Stomach (tissue), 9 donors: Measurements from ENCODE around the gene EFCAB14. TPM values are rescaled to one million over a fixed set of nuclear protein-coding genes. Genes with fewer than 3 reads are reported as not detected.

Source experiments
- DNase-seq, 2 donors: peaks; one replicate each; pipeline versions ENCODE4 v3.0.0 to v3.0.0-alpha.2; 2013 to 2019
- H3K27ac ChIP-seq, 5 donors: fragments of 200-600 bp in 4 of 5; sonication (generic) in 4 of 5; one replicate each; pipeline ENCODE4 v1.5.1; 2013 to 2019; ENCODE audit warnings: mild to moderate bottlenecking in 1 of 5, moderate library complexity in 1 of 5
- H3K27me3 ChIP-seq, 3 donors: fragments of 200-600 bp; sonication (generic); one replicate each; pipeline ENCODE4 v1.5.1; 2017 to 2019; ENCODE audit warnings: mixed run types in 1 of 3
- H3K36me3 ChIP-seq, 4 donors: fragments of 200-600 bp; sonication (generic); 1 replicate in 3 of 4; 2 replicates in 1 of 4; pipeline ENCODE4 v1.5.1; 2016 to 2019
- H3K4me1 ChIP-seq, 4 donors: fragments of 200-600 bp; sonication (generic); one replicate each; pipeline ENCODE4 v1.5.1; 2016 to 2019
- H3K4me3 ChIP-seq, 4 donors: fragments of 200-600 bp; sonication (generic) in 3 of 4; one replicate each; pipeline ENCODE4 v1.5.1; 2016 to 2019; ENCODE audit warnings: mild to moderate bottlenecking in 1 of 4
- H3K9me3 ChIP-seq, 4 donors: fragments of 200-600 bp; sonication (generic); one replicate each; pipeline ENCODE4 v1.5.1; 2016 to 2019
- CTCF ChIP-seq, 7 experiments: fragments of 450-650 bp in 4 of 7; fragments of 200-600 bp in 3 of 7; sonication (generic) in 3 of 7; IDR thresholded peaks; one replicate each; pipeline ENCODE4 v1.5.1; 2016 to 2019; ENCODE audit warnings: antibody characterized with exemption in 7 of 7, control low read depth in 2 of 7, mild to moderate bottlenecking in 1 of 7
- EP300 ChIP-seq: sonication (generic); formaldehyde crosslinking; IDR thresholded peaks from one replicate; pipeline ENCODE4 v1.6.1; 2017; ENCODE audit warnings: antibody characterized with exemption
- POLR2A ChIP-seq, 4 donors: fragments of 450-650 bp; IDR thresholded peaks; one replicate each; pipeline ENCODE4 v1.6.1; 2016; ENCODE audit warnings: antibody characterized with exemption in 4 of 4, control low read depth in 2 of 4, mild to moderate bottlenecking in 1 of 4, moderate library complexity in 1 of 4
- POLR2AphosphoS5 ChIP-seq, 3 donors: sonication (generic); formaldehyde crosslinking; IDR thresholded peaks; one replicate each; pipeline ENCODE4 v1.6.1; 2016; ENCODE audit warnings: antibody characterized with exemption in 3 of 3
- WGBS, 5 donors: extraction: QIAGEN DNeasy Blood & Tissue Kit in 3 of 5; methylation state at CpG; one replicate each; pipeline versions ENCODE4 v1.1.5 to v1.1.7; 2013 to 2018; 5-methylcytosine and 5-hydroxymethylcytosine counted together
- intact Hi-C: fragments of 100-400 bp; cut with DNase I; formaldehyde crosslinking; loops from one replicate; pipeline ENCODE4 v1.15.1; 2023; ENCODE audit warnings: low total_unique reads
- polyA plus RNA-seq, 3 donors: library from polyadenylated mRNA; stranded (reverse); fragments of 200-250 nt; gene quantifications; one replicate each; pipeline ENCODE4 v1.2.3, GENCODE V29; 2013
- total RNA-seq, 5 donors: library from RNA; depleted of rRNA; stranded (reverse); fragments of >200 nt; gene quantifications; one replicate each; pipeline versions ENCODE4 v1.1.0 to v1.2.3, GENCODE V29; 2014 to 2016
- donor health status: healthy with polysubstance abuse.
- donor health status: Bipolar disorder and iron deficiency.
- donor health status: healthy.

The EFCAB14 gene
- total and polyA plus RNA-seq, 8 donors, result 19.6 to 164 (median 53.8) TPM

GRCh38 chr1:46649764-46650163 is 69.2 kb downstream of the EFCAB14 start:
- TF ChIP-seq EP300 (no peak), CTCF (IDR thresholded peaks at IDR 0.05) (no peak), POLR2A (IDR thresholded peaks at IDR 0.05) (no peak), POLR2AphosphoS5 (IDR thresholded peaks at IDR 0.05) (no peak)
- intact Hi-C loops, result no loop called here

GRCh38 chr1:46647611-46648010 is 71.3 kb downstream of the EFCAB14 start:
- WGBS, 5 donors, result 95 to 98% (median 96%) methylated on average over 3 of the region's 3 CpGs
- no peak for DNase-seq
- H3K27ac ChIP-seq, result no peak overlapping the region

More at GRCh38 chr1:46649764-46650163, 69.2 kb downstream of the EFCAB14 start:
- Histone ChIP-seq H3K4me1 (peaks cover 0 to 6% (median 0%) of the 10 kb centered on the region in 4 donors), H3K27me3 (no peaks in the 10 kb centered on the region), H3K27ac (no peak overlapping the region), H3K4me3 (no peak overlapping the region), H3K9me3 (peaks cover 0 to 9% (median 2%) of the 10 kb centered on the region in 4 donors), H3K36me3 (peaks cover 10 to 82% (median 70%) of the 10 kb centered on the region in 4 donors)
- 97 to 100% (median 100%) methylated on average over 2 of the region's 2 CpGs for WGBS, 5 donors
- no peak for DNase-seq

GRCh38 chr1:46646844-46647243 is 72.1 kb downstream of the EFCAB14 start:
- TF ChIP-seq POLR2A (IDR thresholded peaks at IDR 0.05), result no peak
- no peak for TF ChIP-seq CTCF (IDR thresholded peaks at IDR 0.05)
- TF ChIP-seq POLR2AphosphoS5 (IDR thresholded peaks at IDR 0.05), result no peak
- TF ChIP-seq EP300, result no peak
- 81 to 97% (median 87%) methylated on average over 2 of the region's 2 CpGs for WGBS, 5 donors

More at GRCh38 chr1:46647611-46648010, 71.3 kb downstream of the EFCAB14 start:
- Histone ChIP-seq H3K27me3 (no peaks in the 10 kb centered on the region), H3K4me1 (peaks cover 4 to 16% (median 12%) of the 10 kb centered on the region in 4 donors), H3K4me3 (no peak overlapping the region), H3K36me3 (peaks cover 7 to 64% (median 59%) of the 10 kb centered on the region in 4 donors), H3K9me3 (peaks cover 0 to 9% (median 2%) of the 10 kb centered on the region in 4 donors)
- intact Hi-C loops, result no loop called here
- TF ChIP-seq POLR2AphosphoS5 (IDR thresholded peaks at IDR 0.05), result no peak

GRCh38 chr1:46646331-46646730 is 72.6 kb downstream of the EFCAB14 start:
- H3K9me3 ChIP-seq, result peaks cover 0 to 9% (median 2%) of the 10 kb centered on the region in 4 donors
- DNase-seq, result no peak
- no peak overlapping the region for H3K27ac ChIP-seq
- no peak overlapping the region for H3K4me3 ChIP-seq
- no peak for TF ChIP-seq CTCF (IDR thresholded peaks at IDR 0.05)
- TF ChIP-seq POLR2AphosphoS5 (IDR thresholded peaks at IDR 0.05), result no peak
- no peak for TF ChIP-seq POLR2A (IDR thresholded peaks at IDR 0.05)
- TF ChIP-seq EP300, result no peak
- peaks cover 7 to 67% (median 62%) of the 10 kb centered on the region in 4 donors for H3K36me3 ChIP-seq
- intact Hi-C loops, result no loop called here
- peaks cover 4 to 26% (median 17%) of the 10 kb centered on the region in 4 donors for H3K4me1 ChIP-seq
- 68 to 83% (median 82%) methylated on average over 1 of the region's 1 CpG for WGBS, 5 donors
- H3K27me3 ChIP-seq, result no peaks in the 10 kb centered on the region

More at GRCh38 chr1:46646844-46647243, 72.1 kb downstream of the EFCAB14 start:
- DNase-seq, result no peak
- H3K27me3 ChIP-seq, result no peaks in the 10 kb centered on the region
- no peak overlapping the region for H3K27ac ChIP-seq
- H3K4me3 ChIP-seq, result no peak overlapping the region
- intact Hi-C loops, result no loop called here
- peaks cover 4 to 23% (median 16%) of the 10 kb centered on the region in 4 donors for H3K4me1 ChIP-seq
- peaks cover 7 to 64% (median 59%) of the 10 kb centered on the region in 4 donors for H3K36me3 ChIP-seq
- peaks cover 0 to 9% (median 2%) of the 10 kb centered on the region in 4 donors for H3K9me3 ChIP-seq

GRCh38 chr1:46645815-46646214 is 73.1 kb downstream of the EFCAB14 start:
- Histone ChIP-seq H3K27me3 (no peaks in the 10 kb centered on the region), H3K36me3 (peaks cover 7 to 67% (median 62%) of the 10 kb centered on the region in 4 donors), H3K4me1 (peaks cover 4 to 27% (median 17%) of the 10 kb centered on the region in 4 donors), H3K27ac (no peak overlapping the region), H3K9me3 (peaks cover 0 to 9% (median 2%) of the 10 kb centered on the region in 4 donors), H3K4me3 (no peak overlapping the region)
- intact Hi-C loops, result no loop called here
- 80 to 96% (median 96%) methylated on average over 4 of the region's 4 CpGs for WGBS, 5 donors
- no peak for TF ChIP-seq POLR2AphosphoS5 (IDR thresholded peaks at IDR 0.05)
- no peak for TF ChIP-seq POLR2A (IDR thresholded peaks at IDR 0.05)
- no peak for TF ChIP-seq CTCF (IDR thresholded peaks at IDR 0.05)
- no peak for TF ChIP-seq EP300
- no peak for DNase-seq
